Colonic mucosa (tissue), 4 donors: ENCODE measurements around the gene PDGFD. TPM values are rescaled to one million over a fixed set of nuclear protein-coding genes. Genes with fewer than 3 reads are reported as not detected.

ENCODE experiments used
- DNase-seq: peaks from one replicate; pipeline ENCODE4 v3.0.0-alpha.2; 2020
- H3K27ac ChIP-seq: fragments of 200-600 bp; one replicate; pipeline ENCODE4 v1.8.0; 2021
- H3K27me3 ChIP-seq: fragments of 200-600 bp; one replicate; pipeline ENCODE4 v1.8.0; 2021
- H3K36me3 ChIP-seq: fragments of 200-600 bp; one replicate; pipeline ENCODE4 v1.8.0; 2021
- H3K4me1 ChIP-seq: fragments of 200-600 bp; one replicate; pipeline ENCODE4 v1.8.0; 2021; ENCODE audit warnings: mild to moderate bottlenecking
- H3K4me3 ChIP-seq: fragments of 200-600 bp; one replicate; pipeline ENCODE4 v1.8.0; 2021
- H3K9ac ChIP-seq, 2 donors: one replicate each; pipeline ENCODE4 v1.7.0; 2013; ENCODE audit warnings: control low read depth in 2 of 2, low read depth in 2 of 2, low read length in 2 of 2
- H3K9me3 ChIP-seq: fragments of 200-600 bp; one replicate; pipeline ENCODE4 v1.8.0; 2021
- CTCF ChIP-seq: fragments of 200-600 bp; IDR thresholded peaks from one replicate; pipeline ENCODE4 v1.8.0; 2022; ENCODE audit warnings: antibody characterized with exemption, mild to moderate bottlenecking
- intact Hi-C: fragments of 100-400 bp; cut with DNase I; formaldehyde crosslinking; loops from one replicate; pipeline ENCODE4 v1.14.1; 2022
- total RNA-seq, 2 donors: library from RNA; stranded (reverse); fragmentation: NEBNext Ultra II Directional in 1 of 2; extraction: Animal tissue kit (Norgen Biotek cat#: 25700) in 1 of 2; gene quantifications; one replicate each; pipeline ENCODE4 v1.2.1, GENCODE V29; 2021
- donor health status: healthy.
- donor health status: DM: no; HTN: no; CAD: no.
- donor health status: DM: no; HTN: no; CAD: no.

Gene PDGFD
- total RNA-seq, 2 donors from 2014 or later, result 2.1 to 5.4 TPM

GRCh38 chr11:103959279-103959942 is 204.5 kb downstream of the PDGFD start:
- H3K9ac ChIP-seq, result no peak overlapping the region
- no peak for DNase-seq
- no peaks in the 10 kb centered on the region for H3K4me1 ChIP-seq
- no peaks in the 10 kb centered on the region for H3K27me3 ChIP-seq
- no peak overlapping the region for H3K4me3 ChIP-seq
- no peaks in the 10 kb centered on the region for H3K36me3 ChIP-seq
- TF ChIP-seq CTCF, result no peak
- H3K9me3 ChIP-seq, result no peaks in the 10 kb centered on the region
- intact Hi-C loops, result no loop called here
- H3K27ac ChIP-seq, result no peak overlapping the region

- no peak for TF ChIP-seq CTCF
- Histone ChIP-seq H3K9ac (no peak overlapping the region), H3K4me1 (no peaks in the 10 kb centered on the region), H3K36me3 (no peaks in the 10 kb centered on the region), H3K27ac (no peak overlapping the region), H3K4me3 (no peak overlapping the region), H3K27me3 (no peaks in the 10 kb centered on the region), H3K9me3 (no peaks in the 10 kb centered on the region)
- intact Hi-C loops, result no loop called here
- no peak for DNase-seq
Observed at GRCh38 chr11:103958475-103959215, 205.3 kb downstream of the PDGFD start.

GRCh38 chr11:103953797-103954486 is 210.0 kb downstream of the PDGFD start:
- intact Hi-C loops, result no loop called here
- Histone ChIP-seq H3K9me3 (no peaks in the 10 kb centered on the region), H3K4me1 (no peaks in the 10 kb centered on the region), H3K4me3 (no peak overlapping the region), H3K9ac (no peak overlapping the region), H3K27ac (no peak overlapping the region), H3K27me3 (no peaks in the 10 kb centered on the region), H3K36me3 (no peaks in the 10 kb centered on the region)
- DNase-seq, result no peak
- TF ChIP-seq CTCF, result no peak

- Histone ChIP-seq H3K27ac (no peak overlapping the region), H3K4me3 (no peak overlapping the region), H3K4me1 (no peaks in the 10 kb centered on the region), H3K9ac (no peak overlapping the region), H3K9me3 (no peaks in the 10 kb centered on the region), H3K36me3 (no peaks in the 10 kb centered on the region), H3K27me3 (no peaks in the 10 kb centered on the region)
- TF ChIP-seq CTCF, result no peak
- DNase-seq, result no peak
- intact Hi-C loops, result no loop called here
Observed at GRCh38 chr11:103949781-103950180, 214.2 kb downstream of the PDGFD start.

GRCh38 chr11:103948187-103948763 is 215.7 kb downstream of the PDGFD start:
- Histone ChIP-seq H3K9ac (no peak overlapping the region), H3K4me1 (no peaks in the 10 kb centered on the region), H3K27me3 (no peaks in the 10 kb centered on the region), H3K9me3 (no peaks in the 10 kb centered on the region), H3K27ac (no peak overlapping the region), H3K36me3 (no peaks in the 10 kb centered on the region), H3K4me3 (no peak overlapping the region)
- intact Hi-C loops, result no loop called here
- DNase-seq, result no peak
- no peak for TF ChIP-seq CTCF
